ENCODE measurements around the gene TTLL8. TPM values are rescaled to one million over a fixed set of nuclear protein-coding genes. Genes with fewer than 3 reads are reported as not detected.

Gene TTLL8
- total and polyA plus RNA-seq, 2 donors (not counting 3 experiments of a cell fraction or from before 2014, with no cell fraction given) = not detected

DNA sequence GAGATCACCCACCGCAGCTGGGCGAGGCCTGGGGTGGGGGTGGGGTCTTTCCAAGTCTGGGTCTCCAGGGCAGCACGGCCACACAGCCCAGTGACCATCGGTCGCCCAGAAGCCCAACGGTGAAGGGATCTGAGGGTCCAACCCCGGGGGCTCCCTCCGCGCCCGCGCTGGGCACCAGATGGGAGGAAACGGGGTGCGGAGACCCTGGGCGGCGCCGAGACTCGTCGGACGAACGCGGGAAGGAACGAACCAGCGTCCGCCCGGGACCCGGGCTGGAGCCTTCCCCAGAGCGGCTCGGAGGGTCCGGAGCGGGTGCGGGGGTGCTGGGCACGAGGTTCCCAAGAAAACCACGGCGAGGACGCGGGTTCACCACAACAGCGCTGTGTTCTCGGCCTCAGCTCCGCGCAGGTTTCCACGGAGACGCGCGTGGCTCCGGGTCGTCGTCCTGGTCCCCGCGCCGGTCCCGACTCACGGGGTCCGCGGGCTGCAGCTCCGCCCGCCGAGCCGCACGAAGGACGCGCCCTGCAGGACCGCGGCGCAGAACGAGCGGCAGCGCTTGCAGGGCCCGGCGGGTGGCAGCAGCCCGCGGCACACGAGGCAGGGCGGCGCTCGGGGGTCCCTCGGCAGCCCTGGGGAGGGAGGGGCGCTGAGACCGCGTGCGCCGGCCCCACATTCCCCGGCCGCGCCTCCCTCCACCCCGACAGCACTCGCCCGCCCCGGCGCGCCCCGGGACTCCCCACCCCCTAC lies 43.3 kb downstream of the TTLL8 start:
- Histone ChIP-seq H3K36me3 (ENCODE audit: control insufficient read depth in 2 of 2, extremely low read depth in 1 of 2, insufficient read depth in 2 of 2, low read length in 2 of 2) (no peaks in the 10 kb centered on the region), H3K27ac (ENCODE audit: insufficient read depth, low read depth, low read length) (no peak overlapping the region), H3K4me2 (ENCODE audit: insufficient read depth, low read length) (no peak overlapping the region), H3K4me1 (ENCODE audit: control insufficient read depth, extremely low read depth, insufficient read depth, low read length) (no peaks in the 10 kb centered on the region), H3K9me1 (replicated peaks; ENCODE audit: control insufficient read depth, extremely low read depth, insufficient read depth, low read length) (no peaks in the 10 kb centered on the region), H3K27me3 (ENCODE audit: control insufficient read depth in 2 of 2, insufficient read depth in 2 of 2, low read length in 2 of 2) (peaks cover 37 to 52% of the 10 kb centered on the region in 2 experiments), H2AFZ (ENCODE audit: low read depth, low read length) (no peak overlapping the region), H3K79me2 (ENCODE audit: control insufficient read depth, insufficient read depth, low read length) (no peaks in the 10 kb centered on the region), H3K9me3 (replicated peaks; ENCODE audit: control insufficient read depth, insufficient read depth, low read length) (no peaks in the 10 kb centered on the region), H4K20me1 (replicated peaks; ENCODE audit: control insufficient read depth, extremely low read depth, insufficient read depth, low read length) (no peaks in the 10 kb centered on the region), H3K4me3 (replicated peaks in 1 of 3; ENCODE audit: insufficient read depth in 1 of 3, low read depth in 1 of 3, low read length in 3 of 3) (no peak overlapping the region), H3K9ac (replicated peaks; ENCODE audit: extremely low read depth, insufficient read depth, low read length) (no peak overlapping the region)
- peak; percentile 94 for TF ChIP-seq EZH2 (IDR thresholded peaks at IDR 0.05; ENCODE audit: borderline replicate concordance, low read depth, low read length, severe bottlenecking)
- TF ChIP-seq, protein P1, sequence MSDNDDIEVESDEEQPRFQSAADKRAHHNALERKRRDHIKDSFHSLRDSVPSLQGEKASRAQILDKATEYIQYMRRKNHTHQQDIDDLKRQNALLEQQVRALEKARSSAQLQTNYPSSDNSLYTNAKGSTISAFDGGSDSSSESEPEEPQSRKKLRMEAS (IDR thresholded peaks at IDR 0.05; ENCODE audit: insufficient read depth, insufficient read length) = no peak
- dilution Hi-C loops (cut with MboI; ENCODE audit: extremely low pct_ligation_motif_present, low sequenced_read_pairs) = no loop called here
- BruUV-seq (replicated peaks) = no TSS peak
- intact Hi-C loops (cut with micrococcal nuclease) = no loop called here
- POLR2A ChIA-PET = no interaction called here
- CTCF ChIA-PET = no interaction called here
- no peak for DNase-seq (ENCODE audit: low read depth, low spot score)
- FAIRE-seq = no peak

DNA sequence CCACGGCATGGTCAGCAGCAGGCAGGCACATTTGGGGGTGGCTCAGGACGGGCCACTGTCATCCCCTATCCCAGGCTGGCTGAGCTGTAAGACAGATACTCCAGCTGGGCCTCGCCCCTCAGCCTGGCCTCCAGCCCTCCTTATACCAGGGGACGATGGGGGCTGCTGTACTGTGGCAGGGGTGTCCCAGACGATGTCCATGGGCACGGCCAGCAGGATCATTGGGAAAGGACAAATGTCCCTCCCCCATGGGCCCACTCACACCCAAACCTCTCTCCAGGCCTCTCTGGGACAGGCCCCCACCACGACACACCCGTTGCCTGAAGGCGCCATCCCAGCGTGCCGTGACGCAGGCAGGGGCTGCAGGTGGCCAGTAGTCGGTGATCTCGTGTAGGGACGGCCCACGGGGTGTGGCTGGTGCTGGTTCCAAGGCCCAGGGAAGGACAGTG lies 44.0 kb downstream of the TTLL8 start:
- H3K9ac ChIP-seq (replicated peaks; ENCODE audit: extremely low read depth, insufficient read depth, low read length) = no peak overlapping the region
- no peak overlapping the region for H3K27ac ChIP-seq (ENCODE audit: insufficient read depth, low read depth, low read length)
- no TSS peak for BruUV-seq (replicated peaks)
- TF ChIP-seq GATA2 (IDR thresholded peaks at IDR 0.05; ENCODE audit: insufficient read depth, insufficient read length, low read depth, low read length) = no peak
- TF ChIP-seq, protein P1 (IDR thresholded peaks at IDR 0.05; ENCODE audit: insufficient read depth, insufficient read length) = no peak
- no peak for TF ChIP-seq EZH2 (IDR thresholded peaks at IDR 0.05; ENCODE audit: borderline replicate concordance, low read depth, low read length, severe bottlenecking)
- no peak for TF ChIP-seq POLR2AphosphoS5 (IDR thresholded peaks at IDR 0.05; ENCODE audit: insufficient read depth, low read depth, low read length)
- no peak for TF ChIP-seq MYC (IDR thresholded peaks at IDR 0.05; ENCODE audit: low read depth, low read length)
- no peak for TF ChIP-seq POLR2A (IDR thresholded peaks at IDR 0.05; ENCODE audit: low read depth, low read length)
- no peak for TF ChIP-seq JUN (IDR thresholded peaks at IDR 0.05; ENCODE audit: borderline replicate concordance, insufficient read depth, insufficient read length, low read depth)
- TF ChIP-seq FOS (IDR thresholded peaks at IDR 0.05; ENCODE audit: borderline replicate concordance, insufficient read depth, low read length) = no peak
- TF ChIP-seq, protein P2, sequence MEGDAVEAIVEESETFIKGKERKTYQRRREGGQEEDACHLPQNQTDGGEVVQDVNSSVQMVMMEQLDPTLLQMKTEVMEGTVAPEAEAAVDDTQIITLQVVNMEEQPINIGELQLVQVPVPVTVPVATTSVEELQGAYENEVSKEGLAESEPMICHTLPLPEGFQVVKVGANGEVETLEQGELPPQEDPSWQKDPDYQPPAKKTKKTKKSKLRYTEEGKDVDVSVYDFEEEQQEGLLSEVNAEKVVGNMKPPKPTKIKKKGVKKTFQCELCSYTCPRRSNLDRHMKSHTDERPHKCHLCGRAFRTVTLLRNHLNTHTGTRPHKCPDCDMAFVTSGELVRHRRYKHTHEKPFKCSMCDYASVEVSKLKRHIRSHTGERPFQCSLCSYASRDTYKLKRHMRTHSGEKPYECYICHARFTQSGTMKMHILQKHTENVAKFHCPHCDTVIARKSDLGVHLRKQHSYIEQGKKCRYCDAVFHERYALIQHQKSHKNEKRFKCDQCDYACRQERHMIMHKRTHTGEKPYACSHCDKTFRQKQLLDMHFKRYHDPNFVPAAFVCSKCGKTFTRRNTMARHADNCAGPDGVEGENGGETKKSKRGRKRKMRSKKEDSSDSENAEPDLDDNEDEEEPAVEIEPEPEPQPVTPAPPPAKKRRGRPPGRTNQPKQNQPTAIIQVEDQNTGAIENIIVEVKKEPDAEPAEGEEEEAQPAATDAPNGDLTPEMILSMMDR (IDR thresholded peaks at IDR 0.05; ENCODE audit: extremely low read depth in 1 of 2, insufficient read depth in 1 of 2, low read depth in 1 of 2, low read length in 2 of 2) = no peak
- no peaks in the 10 kb centered on the region for H3K4me1 ChIP-seq (ENCODE audit: control insufficient read depth, extremely low read depth, insufficient read depth, low read length)
- no peaks in the 10 kb centered on the region for H3K9me3 ChIP-seq (replicated peaks; ENCODE audit: control insufficient read depth, insufficient read depth, low read length)
- no peaks in the 10 kb centered on the region for H3K36me3 ChIP-seq (ENCODE audit: control insufficient read depth in 2 of 2, extremely low read depth in 1 of 2, insufficient read depth in 2 of 2, low read length in 2 of 2)
- CTCF ChIA-PET = interaction anchor here (1.2 to 1.9 kb wide), 3 partner anchors 10 to 83 kb away, joined by 3 to 9 read pairs (median 5); no protein-coding TSS in a partner anchor
- dilution Hi-C loops (cut with MboI; ENCODE audit: extremely low pct_ligation_motif_present, low sequenced_read_pairs) = no loop called here
- DNase-seq (ENCODE audit: low read depth, low spot score) (no peak), FAIRE-seq (no peak)
- intact Hi-C loops (cut with micrococcal nuclease) = no loop called here
- no peaks in the 10 kb centered on the region for H3K79me2 ChIP-seq (ENCODE audit: control insufficient read depth, insufficient read depth, low read length)
- no peaks in the 10 kb centered on the region for H4K20me1 ChIP-seq (replicated peaks; ENCODE audit: control insufficient read depth, extremely low read depth, insufficient read depth, low read length)
- no peak overlapping the region for H3K4me3 ChIP-seq (replicated peaks in 1 of 3; ENCODE audit: insufficient read depth in 1 of 3, low read depth in 1 of 3, low read length in 3 of 3)
- H3K9me1 ChIP-seq (replicated peaks; ENCODE audit: control insufficient read depth, extremely low read depth, insufficient read depth, low read length) = no peaks in the 10 kb centered on the region
- H3K4me2 ChIP-seq (ENCODE audit: insufficient read depth, low read length) = no peak overlapping the region
- POLR2A ChIA-PET = no interaction called here
- no peak overlapping the region for H2AFZ ChIP-seq (ENCODE audit: low read depth, low read length)
- peaks cover 37 to 52% of the 10 kb centered on the region in 2 experiments for H3K27me3 ChIP-seq (ENCODE audit: control insufficient read depth in 2 of 2, insufficient read depth in 2 of 2, low read length in 2 of 2)
